GM23248 (cell line): Measurements from ENCODE around the gene SYNPO.

Experiments
- EZH2 ChIP-seq: fragments of 200-600 bp; sonication (generic); IDR thresholded peaks from 2 replicates; pipeline ENCODE4 v1.6.1; 2018; ENCODE audit warnings: antibody characterized with exemption, mild to moderate bottlenecking; ENCODE audit not compliant: insufficient read depth, poor library complexity, severe bottlenecking
- EZH2phosphoT487 ChIP-seq: fragments of 200-600 bp; sonication (generic); IDR thresholded peaks from 2 replicates; pipeline ENCODE4 v1.6.1; 2018; ENCODE audit warnings: antibody characterized with exemption, moderate library complexity, mild to moderate bottlenecking, low read depth; ENCODE audit not compliant: insufficient read depth

- no peak for TF ChIP-seq EZH2
- TF ChIP-seq EZH2phosphoT487: no peak
Observed at GRCh38 chr5:150642991-150643710, 2.7 kb downstream of the SYNPO start.
